HG02840 (cell line): ENCODE data around the gene MYLK.
"Not testable (repeated sequence)": the region's sequence is repeated elsewhere in the genome, so short reads cannot be mapped to it uniquely, and the experiment has no call there.

Experiments
- ATAC-seq: cut with Tn5 transposase; IDR thresholded peaks from one replicate; pipeline ENCODE4 v1.9.1; 2021; ENCODE audit warnings: mild to moderate bottlenecking, moderate library complexity, moderate number of reproducible peaks; ENCODE audit not compliant: unreplicated experiment, low FRiP score

Gene MYLK

GRCh38 chr3:123755501-123755900, 128.6 kb downstream of the MYLK start:
- no peak for ATAC-seq

GRCh38 chr3:123755085-123755484, 129.0 kb downstream of the MYLK start:
- ATAC-seq = no peak

DNA sequence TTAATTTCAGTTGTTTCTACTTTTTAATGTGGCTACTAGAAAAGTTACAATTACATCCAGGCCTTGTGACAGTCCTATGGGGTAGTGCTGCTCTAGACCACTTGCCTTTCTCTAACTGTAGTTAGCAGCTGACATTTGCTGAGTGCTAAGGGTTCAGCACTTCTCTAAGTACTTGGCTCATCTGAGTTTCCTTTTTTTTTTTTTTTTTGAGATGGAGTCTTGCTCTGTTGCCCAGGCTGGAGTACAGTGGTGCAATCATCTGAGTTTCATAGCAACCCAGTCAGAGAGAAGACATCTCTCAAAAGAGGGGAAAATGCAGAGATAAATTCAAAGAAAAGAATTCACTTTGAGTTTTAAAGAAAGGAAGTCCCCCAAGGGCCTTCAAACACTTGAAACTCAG, 130.8 kb downstream of the MYLK start:
- no peak for ATAC-seq

- ATAC-seq = no peak
These were observed 131.9 kb downstream of the MYLK start for GRCh38 chr3:123752228-123752627.

- ATAC-seq = no peak
These were observed 132.7 kb downstream of the MYLK start for GRCh38 chr3:123751433-123751832.

- no peak for ATAC-seq
These were observed 133.3 kb downstream of the MYLK start for GRCh38 chr3:123750659-123751420.

- ATAC-seq = no peak
These were observed 133.9 kb downstream of the MYLK start for GRCh38 chr3:123750209-123750608.

DNA sequence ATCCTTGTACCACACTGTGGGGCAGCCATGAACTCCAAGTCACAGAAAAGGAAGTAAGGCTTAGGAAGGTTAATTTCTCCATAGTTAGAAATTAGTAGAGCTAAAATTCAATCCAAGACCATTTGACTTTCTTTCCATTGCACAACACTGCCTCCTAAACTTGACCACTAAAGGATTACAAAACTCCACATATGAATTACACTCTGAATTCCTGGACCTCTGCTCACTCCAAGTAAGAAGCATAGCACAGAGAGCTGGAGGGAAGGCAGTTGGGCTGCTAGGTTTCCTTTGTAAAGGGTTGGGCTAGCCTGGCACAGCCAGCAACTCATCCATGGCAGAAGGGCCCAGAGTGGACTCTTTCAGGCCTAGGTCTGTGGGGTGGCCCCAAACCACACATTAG, 134.4 kb downstream of the MYLK start:
- no peak for ATAC-seq

DNA sequence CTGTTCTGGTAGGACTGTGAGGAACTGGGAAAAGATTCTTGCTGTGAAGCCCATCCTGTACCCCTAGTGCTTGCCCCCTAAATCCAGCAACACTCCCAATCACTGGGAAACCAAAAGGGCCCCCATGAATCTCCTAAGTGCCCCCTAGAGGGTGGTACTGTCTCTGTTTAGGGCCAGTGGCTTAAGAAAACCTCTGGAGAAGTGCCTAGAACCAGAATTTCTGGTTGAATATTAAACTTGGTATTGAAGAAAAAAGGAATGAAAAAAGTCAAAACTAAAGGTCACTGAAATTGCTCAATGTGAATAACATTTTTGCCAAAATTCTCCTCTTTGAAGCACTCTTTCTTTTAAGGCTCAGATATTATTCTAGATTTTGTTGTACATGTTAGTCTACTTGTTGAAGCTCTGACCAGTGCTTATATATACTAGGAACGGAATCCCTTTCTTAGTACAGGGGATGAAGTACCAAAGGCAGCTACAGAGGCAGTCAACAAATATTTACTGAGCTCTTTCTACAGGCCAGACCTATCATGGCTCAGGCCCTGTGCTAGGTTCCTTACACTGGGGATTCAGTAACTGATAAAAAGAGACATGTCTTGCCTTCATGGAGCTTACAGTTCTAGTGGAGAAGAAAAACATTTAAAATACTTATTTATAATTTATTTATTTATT, 138.8 kb downstream of the MYLK start:
- no peak for ATAC-seq

DNA sequence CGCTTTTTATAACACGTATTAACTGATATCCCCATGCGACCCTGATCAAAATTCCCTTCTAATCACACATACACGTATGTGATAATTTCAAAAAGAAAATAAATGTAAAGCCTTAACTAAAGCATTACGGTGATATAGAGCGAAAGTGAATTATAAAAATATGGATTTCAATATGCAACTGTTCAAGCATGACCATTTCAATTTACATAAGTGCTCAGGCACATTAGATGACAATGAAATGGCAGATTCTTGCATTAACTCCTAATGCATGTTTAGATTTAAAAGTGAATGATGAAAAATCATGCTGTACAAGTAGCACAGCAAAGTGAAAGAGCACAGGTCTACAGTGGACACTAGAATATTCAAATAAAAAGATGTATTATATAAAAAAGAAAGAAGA, 140.1 kb downstream of the MYLK start:
- ATAC-seq = no peak

GRCh38 chr3:123743121-123743520, 141.0 kb downstream of the MYLK start:
- ATAC-seq = no peak

GRCh38 chr3:123741041-123741511, 143.1 kb downstream of the MYLK start:
- ATAC-seq = no peak

DNA sequence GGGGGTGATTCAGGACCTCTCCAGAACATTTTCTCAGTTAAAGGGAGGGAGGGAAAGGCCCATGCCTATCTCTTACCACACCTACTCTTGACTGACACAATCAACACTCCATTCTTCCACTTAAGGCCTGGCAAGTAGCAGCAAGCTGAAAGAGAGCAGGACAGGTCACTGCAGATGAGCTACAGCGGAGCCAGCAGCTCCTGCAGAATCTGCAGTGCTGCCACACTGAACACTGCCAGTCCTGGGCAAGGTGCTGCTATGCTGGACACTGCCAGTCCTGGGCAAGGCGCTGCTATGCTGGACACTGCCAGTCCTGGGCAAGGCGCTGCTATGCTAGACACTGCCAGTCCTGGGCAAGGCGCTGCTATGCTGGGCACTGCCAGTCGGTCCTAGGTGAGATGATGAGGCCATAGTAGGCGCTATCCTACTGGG, 143.7 kb downstream of the MYLK start:
- ATAC-seq = no peak

- no peak for ATAC-seq
These were observed 144.4 kb downstream of the MYLK start for GRCh38 chr3:123739754-123740153.

GRCh38 chr3:123739106-123739505, 145.0 kb downstream of the MYLK start:
- no peak for ATAC-seq

GRCh38 chr3:123738522-123738921, 145.6 kb downstream of the MYLK start:
- ATAC-seq = not testable (repeated sequence)

DNA sequence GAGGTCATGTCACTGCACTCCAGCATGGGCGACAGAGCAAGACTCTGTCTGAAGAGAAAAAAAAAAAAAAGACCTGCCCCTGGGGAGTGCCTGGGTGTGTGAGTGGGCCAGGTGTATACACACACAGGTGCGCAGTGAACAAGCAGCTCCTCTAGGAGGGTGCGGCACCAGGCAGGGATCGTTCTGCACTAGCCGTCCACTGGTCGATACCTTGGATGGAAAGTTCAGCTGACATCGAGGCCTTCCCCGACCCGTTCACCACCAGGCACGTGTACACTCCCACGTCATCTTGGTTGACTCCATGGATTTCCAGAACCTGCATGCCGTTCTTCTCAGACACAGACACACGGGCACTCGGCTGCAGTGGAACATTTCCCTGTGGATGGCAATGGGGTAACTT, 147.0 kb downstream of the MYLK start:
- no peak for ATAC-seq

DNA sequence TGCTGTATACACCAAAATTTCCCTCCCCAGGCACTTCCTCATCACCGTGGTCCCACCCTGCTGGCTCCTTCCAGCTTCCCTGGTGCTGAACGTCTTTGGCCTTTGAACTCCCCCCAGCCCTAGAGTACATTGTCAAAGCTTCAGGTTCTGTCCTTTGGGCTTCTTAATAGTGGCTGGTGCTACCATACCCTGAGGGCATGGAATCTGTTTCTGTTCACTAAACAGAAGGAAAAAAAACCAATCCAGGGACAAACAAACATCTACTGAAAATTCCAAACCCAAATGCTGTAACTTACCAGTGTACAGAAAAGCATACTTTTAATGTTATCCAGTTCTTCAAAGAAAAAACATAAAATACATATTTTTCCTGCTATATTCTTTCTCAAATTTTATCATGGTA, 148.7 kb downstream of the MYLK start:
- ATAC-seq = no peak

GRCh38 chr3:123734527-123734902, 149.6 kb downstream of the MYLK start:
- ATAC-seq = no peak

DNA sequence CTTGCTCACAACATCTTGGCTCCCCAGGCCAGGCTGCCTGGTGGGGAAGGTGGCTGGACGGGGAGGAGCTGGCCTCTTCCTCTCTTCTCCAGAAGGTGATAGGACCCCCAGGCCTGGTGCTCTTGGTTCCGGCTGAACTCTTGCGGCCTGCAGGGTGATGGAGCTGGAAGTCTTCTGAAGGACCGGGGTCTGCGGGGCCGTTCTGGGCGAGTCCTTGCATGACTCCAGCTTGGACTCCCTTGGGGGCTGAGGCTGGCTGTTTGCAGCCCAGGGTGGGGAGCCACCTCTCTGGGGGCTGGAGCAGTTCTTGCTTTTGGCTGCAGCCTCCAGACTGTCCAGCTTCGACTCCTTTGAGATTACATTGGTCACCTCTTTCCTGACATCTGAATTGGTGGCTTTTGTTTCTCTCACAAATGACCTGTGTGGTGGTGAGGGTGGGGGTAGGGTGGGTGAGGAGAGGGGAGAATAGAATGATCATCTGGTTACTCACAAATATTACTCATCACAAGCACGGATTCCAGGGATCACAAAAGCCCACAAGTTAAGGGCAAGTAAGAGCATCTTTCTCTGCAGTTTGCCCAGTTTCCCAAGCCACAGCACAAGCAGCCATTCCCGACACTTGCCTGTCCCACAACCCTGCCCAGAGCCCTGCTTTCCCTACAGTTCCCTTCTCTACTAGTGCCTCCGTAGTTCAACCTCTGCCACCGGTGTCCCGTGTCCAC, 150.2 kb downstream of the MYLK start:
- ATAC-seq = no peak

- ATAC-seq = no peak
These were observed 150.8 kb downstream of the MYLK start for GRCh38 chr3:123733341-123733740.
